Hematopoietic multipotent progenitor cell (in vitro differentiated cells): ENCODE measurements around the gene ASAP2. TPM values are rescaled to one million over a fixed set of nuclear protein-coding genes. Genes with fewer than 3 reads are reported as not detected.
"Not testable (repeated sequence)": the region's sequence is repeated elsewhere in the genome, so short reads cannot be mapped to it uniquely, and the experiment has no call there.

Source experiments
- DNase-seq, 3 donors: peaks; one replicate each; pipeline ENCODE4 v3.0.0-alpha.2; 2011 to 2015; ENCODE audit warnings: low read depth in 2 of 3, low spot score in 2 of 3
- total RNA-seq: library from RNA; depleted of rRNA; stranded (reverse); fragments of >200 nt; gene quantifications from one replicate; pipeline ENCODE4 v1.2.3, GENCODE V29; 2012

Gene ASAP2
- total RNA-seq, 1 donor, result 4.3 TPM

DNA sequence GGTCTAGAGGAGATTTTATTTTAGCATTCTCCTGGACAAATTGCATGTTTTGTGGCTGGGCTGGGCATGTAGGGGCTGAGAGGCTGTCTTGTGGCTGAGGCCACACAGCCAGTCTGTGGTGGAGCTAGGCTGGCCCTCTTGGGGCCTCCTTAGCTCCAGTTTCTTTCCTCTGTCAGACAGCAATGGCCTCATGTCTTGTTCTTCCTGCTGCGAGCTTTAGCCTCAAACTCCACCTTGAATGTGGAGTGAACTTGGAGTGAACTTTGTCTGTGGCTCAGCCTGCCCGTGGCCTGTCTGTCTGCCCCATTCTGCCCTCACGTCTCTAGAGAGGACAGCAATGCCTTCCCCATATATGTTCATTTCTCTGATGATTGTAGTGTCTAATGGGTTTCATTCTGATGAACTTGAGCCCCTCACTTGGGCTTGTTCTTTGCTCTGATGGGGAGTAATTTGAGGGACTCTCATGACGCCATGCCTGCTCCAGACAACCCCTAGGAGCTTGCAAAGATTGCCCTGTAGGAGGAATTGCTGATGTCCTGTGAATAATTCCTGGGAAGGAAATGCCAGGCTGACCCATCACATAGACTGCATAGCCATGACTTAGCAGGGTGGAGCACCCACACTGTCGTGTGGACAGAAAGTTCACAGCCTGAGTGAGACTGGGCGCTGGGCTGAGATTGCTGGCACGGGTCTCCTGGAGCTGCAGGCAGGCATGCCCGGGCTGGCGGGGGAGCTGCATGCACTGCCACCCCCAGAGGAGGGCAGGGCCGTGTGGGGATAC is 42.6 kb downstream of the ASAP2 start:
- DNase-seq, result no peak

- no peak for DNase-seq
Observed at GRCh38 chr2:9250091-9250490, 43.5 kb downstream of the ASAP2 start.

- no peak for DNase-seq
Observed at GRCh38 chr2:9250498-9251153, 44.0 kb downstream of the ASAP2 start.

- DNase-seq, result no peak
Observed at GRCh38 chr2:9251154-9252001, 44.8 kb downstream of the ASAP2 start.

- no peak for DNase-seq
Observed at GRCh38 chr2:9252002-9252357, 45.4 kb downstream of the ASAP2 start.

- DNase-seq, result no peak
Observed at GRCh38 chr2:9255416-9255815, 48.8 kb downstream of the ASAP2 start.

DNA sequence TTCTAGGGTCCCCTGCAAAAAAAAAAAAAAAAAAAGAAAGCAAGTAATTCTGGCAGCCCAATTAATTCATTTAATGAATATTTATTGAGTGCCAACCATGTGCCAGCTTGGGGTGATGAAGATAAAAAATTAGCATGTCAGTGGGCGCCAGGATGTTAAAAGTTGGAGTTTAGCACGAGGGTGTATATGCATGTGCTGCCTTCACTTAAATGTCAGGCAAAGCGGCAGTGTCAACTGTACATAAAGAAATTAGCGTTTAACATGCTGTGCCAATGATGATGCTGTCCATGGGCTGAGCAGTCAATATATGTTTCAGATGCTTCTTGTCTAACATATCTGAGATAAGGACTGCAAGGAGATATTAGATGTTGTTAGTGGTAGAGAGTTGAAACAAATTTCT is 49.5 kb downstream of the ASAP2 start:
- no peak for DNase-seq

- DNase-seq, result no peak
Observed at GRCh38 chr2:9256570-9257043, 50.0 kb downstream of the ASAP2 start.

DNA sequence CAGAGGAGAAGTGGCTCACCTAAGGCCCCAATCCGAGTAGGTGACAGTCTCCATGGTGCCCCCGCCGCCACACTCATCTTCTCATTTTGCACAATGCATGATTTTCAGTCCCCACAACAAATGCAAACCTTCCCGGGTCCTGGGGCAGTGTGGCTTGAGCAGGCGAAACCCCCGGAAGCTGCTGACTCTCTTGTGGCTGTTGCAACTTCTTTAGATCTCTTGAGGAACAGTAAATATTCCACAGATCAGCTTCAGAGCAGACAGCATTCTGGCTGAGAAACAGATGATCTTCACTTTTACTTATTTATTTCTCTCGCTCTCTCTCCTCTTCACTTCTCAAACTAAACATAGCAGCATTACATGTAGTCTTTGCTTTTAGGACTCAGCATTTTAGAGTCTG is 51.9 kb downstream of the ASAP2 start:
- no peak for DNase-seq

- no peak for DNase-seq
Observed at GRCh38 chr2:9258953-9259399, 52.4 kb downstream of the ASAP2 start.

DNA sequence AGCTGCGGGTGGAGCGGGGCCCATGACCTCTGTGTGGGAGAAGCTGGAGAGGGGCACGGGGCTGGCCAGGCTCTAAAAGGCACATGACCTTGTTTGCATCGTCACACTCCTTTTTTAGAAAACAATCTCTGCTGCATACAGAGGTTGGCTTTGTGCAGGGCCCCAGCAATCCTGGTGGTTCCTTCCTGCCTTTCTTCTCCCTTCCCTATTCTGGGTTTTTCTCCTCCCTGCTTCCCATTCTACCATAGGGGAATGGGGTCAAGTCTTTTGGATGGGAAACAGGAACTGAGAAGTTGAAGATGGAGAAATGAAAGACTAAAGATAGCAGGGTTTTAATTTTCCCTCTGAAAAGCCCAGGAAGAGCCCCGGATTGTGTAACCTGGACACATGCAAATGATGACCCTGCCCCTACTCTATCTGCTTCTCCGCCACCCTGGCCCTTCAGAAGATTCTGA is 53.9 kb downstream of the ASAP2 start:
- DNase-seq, result no peak

- DNase-seq, result no peak
Observed at GRCh38 chr2:9261231-9261883, 54.7 kb downstream of the ASAP2 start.

DNA sequence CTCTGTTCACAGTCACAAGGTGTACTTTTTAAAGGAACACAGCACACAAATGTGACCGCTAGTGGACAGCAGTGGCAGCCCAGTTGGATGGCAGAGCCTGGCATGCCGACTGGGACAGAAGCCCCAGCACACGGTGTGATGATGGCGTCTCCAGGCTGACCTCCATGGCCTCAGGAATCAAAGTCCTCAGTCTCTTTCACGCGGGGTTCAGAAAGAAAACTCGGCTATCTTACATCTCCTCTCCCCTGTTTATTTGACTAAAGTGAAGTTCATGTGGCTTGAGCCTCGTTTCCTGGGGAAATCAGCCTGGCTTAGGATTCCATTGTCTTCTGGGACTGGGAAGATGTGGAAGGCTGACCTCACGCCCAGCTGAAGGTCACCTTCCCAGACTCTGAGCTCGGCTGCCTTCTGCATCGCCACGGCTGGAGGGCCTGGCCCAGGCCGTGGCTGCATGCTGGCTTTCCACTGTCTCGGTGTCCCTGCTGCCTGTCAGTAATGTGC is 56.1 kb downstream of the ASAP2 start:
- DNase-seq, result no peak

DNA sequence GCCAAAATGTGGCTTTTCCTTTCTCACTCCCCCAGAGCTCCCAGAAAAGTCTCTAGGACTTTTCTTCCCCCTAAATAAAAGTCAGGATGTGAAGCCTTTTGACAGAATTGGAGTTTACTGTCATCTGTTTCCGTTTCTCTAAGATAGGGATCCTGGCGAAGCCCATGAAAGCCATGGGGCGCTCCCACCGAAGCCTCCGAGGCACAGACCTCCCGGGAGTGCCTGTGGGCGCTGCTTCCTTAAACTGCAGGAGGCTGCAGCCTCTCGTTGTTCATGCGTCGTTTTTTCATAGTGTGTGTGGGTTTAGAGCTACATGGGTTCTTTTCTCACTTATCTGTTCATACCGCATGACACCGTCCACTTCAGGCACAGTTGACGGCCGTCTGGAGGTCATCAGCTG is 56.8 kb downstream of the ASAP2 start:
- DNase-seq, result peak in 2 of 3 donors; percentile 20 to 52

DNA sequence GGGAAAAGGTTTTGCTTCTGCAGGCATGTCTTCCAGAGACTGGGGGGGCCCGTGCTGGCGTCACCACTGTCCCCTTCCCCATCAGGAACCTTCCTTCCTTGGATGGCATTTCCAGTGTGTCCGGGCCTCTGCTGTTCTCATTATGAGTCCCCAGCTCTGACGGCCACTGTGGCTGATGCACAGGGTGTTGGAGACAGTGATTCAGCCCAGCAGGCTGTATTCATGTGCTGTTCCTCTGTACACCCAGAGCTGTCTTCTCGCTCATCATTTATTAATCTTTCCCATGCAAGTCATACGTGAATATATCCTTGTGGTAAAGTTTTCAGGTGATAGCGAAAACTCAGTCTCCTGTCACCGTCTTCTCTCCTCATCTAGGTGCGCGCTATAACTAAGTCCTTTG is 57.7 kb downstream of the ASAP2 start:
- DNase-seq, result no peak

DNA sequence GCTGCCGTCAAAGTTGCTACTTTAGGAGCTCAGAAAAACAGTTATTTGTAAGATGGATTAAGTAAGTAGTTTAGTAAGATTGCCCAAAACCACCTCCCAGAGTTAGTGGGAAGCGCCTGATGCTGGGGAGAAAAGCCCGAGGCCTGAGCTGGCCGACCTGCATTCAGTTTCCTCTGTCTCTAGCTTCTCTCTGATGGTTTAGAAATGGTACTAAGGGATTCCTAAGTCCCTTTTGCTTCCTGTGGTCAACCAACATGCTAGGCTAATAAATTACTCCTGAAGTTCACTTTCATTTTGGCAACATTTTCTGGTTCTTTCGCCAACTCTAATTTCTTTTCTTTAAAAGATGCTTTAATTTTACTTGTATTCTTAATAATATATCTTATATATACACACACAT is 60.1 kb downstream of the ASAP2 start:
- DNase-seq, result peak in 1 of 3 donors; percentile 8

DNA sequence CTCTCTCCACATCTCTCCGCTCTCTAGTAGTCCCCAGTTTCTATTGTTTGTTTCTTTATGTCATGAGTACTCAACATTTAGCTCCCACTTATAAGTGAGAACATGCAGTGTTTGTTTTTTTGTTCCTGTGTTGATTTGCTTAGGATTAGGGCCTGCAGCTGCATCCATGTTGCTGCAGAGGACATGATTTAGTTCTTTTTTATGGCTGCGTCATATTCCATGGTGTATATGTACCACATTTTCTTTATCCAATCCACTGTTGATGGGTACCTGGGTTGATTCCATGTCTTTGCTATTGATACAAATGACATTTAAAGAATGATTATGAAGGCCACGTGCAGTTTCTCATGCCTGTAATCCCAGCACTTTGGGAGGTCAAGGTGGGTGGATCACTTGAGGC is 60.7 kb downstream of the ASAP2 start:
- DNase-seq, result not testable (repeated sequence)

DNA sequence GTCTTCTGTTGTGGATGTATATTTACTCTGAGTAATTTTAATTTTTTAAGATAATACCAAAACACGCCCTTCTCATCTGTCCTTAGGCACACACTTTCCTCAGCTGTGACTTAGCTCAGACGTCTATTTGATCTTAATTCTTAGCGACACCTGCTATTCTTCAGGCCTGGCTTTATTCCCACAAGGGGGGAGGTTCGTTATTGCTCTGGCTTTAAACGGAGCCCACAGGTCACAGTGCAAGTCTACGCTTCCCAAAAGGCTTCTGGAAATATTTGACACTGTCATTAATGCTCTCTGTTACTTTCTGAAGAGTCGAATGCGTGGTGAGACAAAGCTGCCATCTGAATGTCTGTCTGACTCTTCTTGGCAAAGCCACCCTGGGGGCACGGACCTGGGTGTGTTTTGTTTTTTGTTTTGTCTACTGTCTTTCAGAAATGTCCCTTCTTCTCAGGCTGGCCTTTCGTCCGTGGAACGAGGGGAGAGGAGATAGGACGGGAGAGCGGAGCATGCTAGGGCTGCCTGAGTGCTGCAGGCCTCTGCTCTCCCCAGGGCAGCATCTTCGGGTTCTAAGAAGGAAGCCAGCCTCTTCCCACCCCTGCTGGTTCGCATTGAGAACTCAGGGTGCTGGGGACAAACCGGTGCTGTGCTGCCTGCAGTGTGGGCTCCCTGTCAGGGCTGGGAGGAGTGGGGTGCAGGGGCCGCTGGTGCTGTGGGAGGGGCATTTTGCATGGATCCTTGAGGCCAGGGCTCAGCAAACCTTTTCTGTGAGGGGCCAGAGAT is 61.9 kb downstream of the ASAP2 start:
- DNase-seq, result no peak

GRCh38 chr2:9269295-9269694 is 62.7 kb downstream of the ASAP2 start:
- DNase-seq, result no peak
